Subcutaneous adipose tissue (tissue), 4 donors: ENCODE results near the gene TNFRSF19. TPM values are rescaled to one million over a fixed set of nuclear protein-coding genes. Genes with fewer than 3 reads are reported as not detected.

ENCODE experiments used
- CTCF ChIP-seq: fragments of 450-650 bp; IDR thresholded peaks from one replicate; pipeline ENCODE4 v1.5.1; 2016; ENCODE audit warnings: low read depth, mild to moderate bottlenecking, control low read depth, antibody characterized with exemption, moderate library complexity
- total RNA-seq, 4 donors: library from RNA; depleted of rRNA; stranded (reverse); fragments of >200 nt; gene quantifications; one replicate each; pipeline ENCODE4 v1.1.0, GENCODE V29; 2016

TNFRSF19 gene
- total RNA-seq, 4 donors from 2014 or later, result 0.33 to 4.0 (median 1.3) TPM

DNA sequence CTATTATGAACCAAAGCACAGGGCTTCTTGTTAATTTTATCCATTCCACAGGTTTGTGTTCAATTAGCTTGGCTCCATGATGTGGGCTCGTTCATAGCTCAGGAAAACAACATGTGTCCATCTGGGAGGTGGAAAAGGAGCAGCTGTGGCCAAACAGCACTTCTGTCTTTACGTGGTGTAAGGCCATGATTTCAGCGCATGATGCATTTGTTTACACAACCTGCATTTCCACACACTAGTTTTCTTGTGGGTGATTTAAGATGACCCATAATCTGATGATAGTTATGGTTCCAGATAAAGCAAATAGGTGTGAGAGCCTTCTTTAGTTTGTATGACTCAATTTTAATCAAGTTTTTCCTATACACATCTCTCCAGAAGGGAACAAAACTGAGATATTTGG is 101.7 kb downstream of the TNFRSF19 start:
- TF ChIP-seq CTCF, result no peak

DNA sequence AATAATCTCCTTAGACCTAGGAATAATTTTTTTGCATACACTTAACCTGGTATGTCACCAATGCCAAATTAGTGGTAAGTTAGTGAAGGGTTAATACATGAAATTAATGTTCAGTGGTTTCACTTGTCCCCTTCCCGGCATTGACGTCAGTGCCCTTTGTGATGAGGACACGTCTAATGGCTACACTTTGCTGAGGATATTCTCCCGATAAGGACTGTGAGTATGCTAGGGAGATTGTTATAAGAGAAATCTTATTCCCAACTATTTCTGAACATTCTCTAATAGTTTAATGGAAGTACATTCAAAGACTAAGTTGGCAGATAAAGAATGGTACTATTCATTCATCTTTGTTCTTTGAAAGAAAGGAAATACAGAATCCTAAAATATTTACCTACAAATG is 102.4 kb downstream of the TNFRSF19 start:
- no peak for TF ChIP-seq CTCF

DNA sequence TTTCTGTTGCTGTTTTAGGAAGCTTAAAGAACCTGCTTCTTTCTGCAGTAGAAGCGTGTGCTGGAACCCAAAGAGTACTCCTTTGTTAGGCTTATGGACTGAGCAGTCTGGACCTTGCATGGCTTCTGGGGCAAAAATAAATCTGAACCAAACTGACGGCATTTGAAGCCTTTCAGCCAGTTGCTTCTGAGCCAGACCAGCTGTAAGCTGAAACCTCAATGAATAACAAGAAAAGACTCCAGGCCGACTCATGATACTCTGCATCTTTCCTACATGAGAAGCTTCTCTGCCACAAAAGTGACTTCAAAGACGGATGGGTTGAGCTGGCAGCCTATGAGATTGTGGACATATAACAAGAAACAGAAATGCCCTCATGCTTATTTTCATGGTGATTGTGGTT is 103.1 kb downstream of the TNFRSF19 start:
- no peak for TF ChIP-seq CTCF

GRCh38 chr13:23673867-23674605 is 103.8 kb downstream of the TNFRSF19 start:
- TF ChIP-seq CTCF, result no peak

DNA sequence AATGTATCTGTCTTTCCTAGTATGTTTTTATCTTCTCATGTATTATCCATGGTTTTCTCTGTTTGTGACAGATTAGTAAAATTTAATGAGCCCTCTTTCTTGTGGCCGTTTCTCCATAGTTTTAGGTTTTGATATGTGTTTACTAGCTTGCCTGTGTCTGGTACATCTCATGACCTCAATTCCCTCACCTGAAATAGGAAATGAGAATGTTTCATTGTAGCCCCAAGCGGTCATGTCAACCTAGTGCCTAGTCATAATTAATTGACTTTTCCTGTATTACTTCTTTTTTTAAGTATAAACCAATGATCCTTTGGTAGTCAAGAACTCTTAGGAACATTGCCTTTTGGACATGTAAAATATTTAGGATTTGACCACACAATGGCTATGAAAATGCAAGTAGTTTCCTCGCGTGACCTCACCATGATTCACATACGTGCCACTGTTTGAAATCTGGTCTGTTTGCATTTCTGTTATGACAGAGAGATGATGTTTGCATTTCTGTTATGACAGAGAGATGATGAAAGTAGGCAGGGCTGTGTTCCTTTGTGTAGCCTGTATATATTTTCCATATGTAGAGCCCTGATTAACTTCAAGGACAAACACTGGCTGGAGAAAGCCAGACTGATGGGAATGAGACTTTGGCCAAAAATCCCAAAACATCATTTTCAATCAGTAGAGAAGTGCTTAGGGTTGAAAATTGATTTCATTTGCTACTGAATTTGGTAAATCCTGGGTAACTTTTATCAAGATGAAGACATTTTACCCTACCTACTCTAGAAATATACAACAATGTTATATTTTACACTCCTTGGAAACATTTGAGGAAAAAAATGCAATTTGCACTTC is 104.8 kb downstream of the TNFRSF19 start:
- no peak for TF ChIP-seq CTCF

DNA sequence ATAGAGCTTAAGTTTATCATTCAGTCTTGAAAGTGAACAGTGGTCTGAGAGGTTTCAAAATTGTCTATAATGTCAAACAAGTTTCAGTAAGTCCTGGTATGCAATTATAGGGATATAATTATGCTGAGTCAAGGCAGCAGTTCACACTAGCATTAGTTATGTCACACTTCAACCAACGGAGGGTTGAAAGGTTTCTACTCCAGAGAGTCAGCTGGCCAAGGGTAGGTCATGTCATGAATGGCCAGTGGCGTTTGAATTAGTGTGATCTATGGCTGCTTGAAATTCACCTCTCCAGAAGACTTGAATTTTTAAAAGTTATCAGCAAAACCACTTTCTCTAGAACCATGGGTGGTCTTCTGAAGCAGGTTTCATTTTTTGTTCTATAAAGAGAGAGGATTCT is 108.6 kb downstream of the TNFRSF19 start:
- TF ChIP-seq CTCF, result no peak

DNA sequence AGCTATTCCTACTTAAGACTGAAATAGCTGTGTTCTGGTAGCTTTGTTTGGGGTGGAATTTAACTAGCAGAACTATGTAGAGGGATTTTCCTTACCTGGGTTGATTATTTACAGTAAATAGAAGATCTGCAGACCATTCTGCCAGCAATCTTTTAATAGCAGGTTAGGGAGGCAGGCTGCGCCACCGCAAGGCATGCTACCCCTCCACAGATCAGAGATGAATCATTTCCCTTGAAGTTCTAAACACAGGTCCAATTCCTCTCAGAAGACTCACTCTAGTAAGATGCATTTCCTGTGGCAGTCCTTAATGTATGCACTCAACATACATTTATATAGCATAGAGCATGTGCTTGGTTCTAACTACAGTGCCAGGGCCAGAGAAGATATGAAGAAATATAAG is 109.0 kb downstream of the TNFRSF19 start:
- no peak for TF ChIP-seq CTCF
